GM21447 (cell line): ENCODE results near the gene ADAMTS14.

Experiments used
- ATAC-seq: cut with Tn5 transposase; IDR thresholded peaks from one replicate; pipeline ENCODE4 v1.9.1; 2021; ENCODE audit not compliant: unreplicated experiment

ADAMTS14 gene

DNA sequence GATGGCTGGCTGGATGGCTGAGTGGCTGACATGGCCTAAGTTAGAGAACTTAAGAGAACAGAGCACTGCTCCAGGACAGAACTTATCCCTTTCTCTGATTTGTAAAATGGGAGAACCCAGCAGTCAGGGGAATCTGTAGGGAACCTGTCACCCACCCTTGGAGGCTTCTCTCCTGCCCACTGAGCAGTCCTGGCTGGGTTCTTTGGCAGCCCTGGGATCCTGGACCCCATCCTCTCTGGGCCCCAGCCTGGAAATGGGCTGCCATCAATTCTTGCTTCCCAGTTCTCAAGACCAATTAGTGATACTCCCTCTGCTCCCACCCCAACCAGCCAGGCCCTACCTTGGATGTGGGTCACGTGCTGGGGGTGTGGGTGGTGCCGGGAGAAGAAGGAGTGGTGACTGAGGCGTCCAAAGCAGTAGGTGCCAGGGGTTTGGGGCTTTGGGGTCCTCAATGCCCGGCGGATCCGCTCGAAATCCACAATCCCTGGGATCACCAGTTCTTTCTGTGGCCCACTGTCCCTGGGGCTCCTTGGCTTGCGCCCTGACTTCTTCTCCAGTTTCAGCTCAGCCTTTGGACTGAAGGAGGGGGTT is 109.2 kb downstream of the ADAMTS14 start:
- ATAC-seq: no peak

- ATAC-seq: no peak
Observed at GRCh38 chr10:70782086-70782745, 109.9 kb downstream of the ADAMTS14 start.

DNA sequence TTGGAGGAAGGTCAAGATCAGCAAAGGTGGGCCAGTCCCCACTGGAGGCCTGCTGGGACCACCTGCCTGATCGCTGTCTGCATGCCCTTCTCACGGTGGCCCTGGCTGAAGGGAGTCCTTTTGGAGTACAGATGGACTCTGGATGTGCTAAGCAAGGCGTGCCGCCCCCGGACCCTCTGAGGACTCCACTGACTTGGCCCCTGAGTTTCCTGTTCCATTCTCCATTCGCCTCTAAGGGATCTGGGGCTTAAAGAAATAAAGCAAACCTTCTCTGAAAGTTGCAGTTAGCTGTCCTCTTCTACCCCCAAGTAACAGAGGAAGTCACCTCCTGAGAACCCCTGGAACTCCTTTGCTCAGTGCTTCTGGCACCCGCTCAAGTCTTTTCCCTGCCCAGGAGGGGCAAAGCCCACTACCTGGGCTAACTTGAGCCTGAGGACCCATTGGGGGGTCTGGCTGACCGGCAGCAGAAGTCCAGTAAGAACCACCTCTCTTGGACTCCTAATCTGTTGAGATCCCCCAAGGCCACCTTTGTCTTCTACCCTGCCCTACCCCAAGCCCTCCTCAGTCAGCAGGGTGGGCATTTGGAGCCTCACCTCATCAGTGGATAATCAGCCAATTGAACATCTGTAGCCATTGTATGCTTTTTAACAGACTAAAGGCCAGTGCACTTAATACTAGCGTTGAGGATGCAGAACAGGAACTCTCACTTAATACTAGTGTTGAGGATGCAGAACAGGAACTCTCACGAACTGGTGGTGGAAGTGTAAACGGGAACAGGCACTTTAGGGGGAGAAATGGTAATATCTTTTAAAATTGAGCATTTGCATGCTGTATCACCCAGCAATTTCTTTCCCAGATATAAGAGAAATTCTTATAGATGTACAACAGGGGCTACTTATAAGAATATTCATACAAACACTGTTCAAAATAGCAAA is 110.7 kb downstream of the ADAMTS14 start:
- no peak for ATAC-seq

DNA sequence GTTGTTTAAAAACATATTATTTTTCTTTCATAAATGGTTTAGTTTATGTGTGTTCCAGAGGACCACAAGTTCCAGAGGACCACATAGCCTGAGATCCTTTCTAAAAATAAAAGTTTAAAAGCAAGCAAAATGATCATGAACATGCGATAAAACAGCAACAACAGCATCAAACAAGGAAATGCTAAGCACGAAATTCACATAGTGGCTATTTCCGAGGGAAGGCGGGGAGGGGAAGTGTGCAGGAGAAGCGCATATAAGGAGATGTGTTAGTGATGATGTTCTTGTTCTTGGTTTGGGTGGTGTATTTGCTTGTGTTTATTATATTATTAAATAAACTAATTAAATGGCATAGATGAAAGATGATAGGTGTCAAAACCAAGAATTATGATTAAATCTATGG is 111.7 kb downstream of the ADAMTS14 start:
- no peak for ATAC-seq

DNA sequence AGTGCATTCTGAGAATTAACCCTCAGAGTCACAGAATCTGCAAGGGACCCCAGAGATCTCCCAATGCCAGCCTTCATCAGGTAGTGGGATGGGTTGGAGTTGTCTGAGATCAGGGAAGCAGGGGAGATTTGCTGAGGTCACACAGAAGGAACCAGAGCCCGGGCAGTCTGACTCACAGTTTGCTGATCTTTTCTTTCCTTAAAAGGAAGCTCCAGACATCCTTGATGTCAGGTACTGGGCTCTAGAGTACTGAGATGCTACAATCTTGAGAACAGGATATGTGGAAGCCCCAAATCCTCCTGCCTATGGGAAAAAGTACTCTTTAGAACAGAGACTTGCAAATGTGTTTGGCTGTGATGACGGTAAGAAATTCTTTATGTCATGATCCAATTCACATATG is 112.2 kb downstream of the ADAMTS14 start:
- no peak for ATAC-seq

DNA sequence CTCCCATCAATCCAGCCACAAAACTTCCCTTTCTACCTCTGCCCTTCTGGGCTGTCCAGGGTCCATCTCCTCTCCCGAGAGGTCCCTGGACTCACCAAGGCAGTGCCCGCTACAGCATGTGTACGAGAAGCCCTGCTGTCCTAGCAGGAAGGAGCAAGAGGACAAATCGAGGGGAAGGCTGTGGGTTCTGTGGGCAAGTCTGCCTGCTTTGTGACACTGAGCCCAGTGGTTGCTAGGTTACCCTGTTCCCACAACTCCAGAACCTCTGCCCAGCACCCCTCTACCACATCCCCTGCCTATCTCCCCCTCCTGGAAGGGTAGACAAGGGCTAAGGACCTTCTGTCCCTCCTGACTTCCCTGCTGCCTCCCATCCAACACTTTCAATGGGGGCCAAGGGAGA is 112.9 kb downstream of the ADAMTS14 start, which contains the start of gene TBATA:
TBATA (minus strand) TSS at position 188 of the 400 bp plus-strand sequence. CDS start 1,998 bp downstream, outside the sequence.
- no peak for ATAC-seq

- no peak for ATAC-seq
Observed at GRCh38 chr10:70786799-70787415, 114.6 kb downstream of the ADAMTS14 start.

DNA sequence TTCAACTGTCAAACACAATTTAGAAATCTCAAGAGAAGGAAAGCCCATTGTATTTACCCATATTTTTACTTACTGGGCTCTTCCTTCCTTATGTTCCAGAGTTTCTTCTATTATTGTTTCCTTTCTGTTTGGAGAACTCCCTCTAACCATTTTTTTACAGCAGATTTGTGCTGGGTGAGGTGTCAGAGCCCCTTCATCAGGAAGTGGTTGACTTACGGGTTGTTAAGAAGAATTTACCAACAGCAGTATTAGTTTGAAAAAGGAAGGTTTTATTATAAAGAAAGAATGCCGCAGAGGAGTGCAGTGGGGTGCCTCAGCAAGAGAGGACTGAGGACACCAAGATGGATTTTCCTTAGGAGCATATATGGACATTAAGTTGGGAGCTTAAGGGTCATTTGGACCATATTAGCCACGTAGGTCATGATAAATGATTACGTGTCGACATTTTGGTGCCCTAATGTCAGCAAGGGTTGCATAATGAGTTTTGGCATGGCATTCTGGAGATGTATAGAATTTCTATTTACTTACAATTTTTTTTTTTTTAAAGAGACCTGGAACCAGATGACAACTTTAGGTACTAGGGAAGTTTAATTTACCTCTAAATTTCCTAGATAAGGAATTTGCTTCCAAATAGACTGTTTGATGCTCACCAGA is 119.2 kb downstream of the ADAMTS14 start:
- no peak for ATAC-seq

DNA sequence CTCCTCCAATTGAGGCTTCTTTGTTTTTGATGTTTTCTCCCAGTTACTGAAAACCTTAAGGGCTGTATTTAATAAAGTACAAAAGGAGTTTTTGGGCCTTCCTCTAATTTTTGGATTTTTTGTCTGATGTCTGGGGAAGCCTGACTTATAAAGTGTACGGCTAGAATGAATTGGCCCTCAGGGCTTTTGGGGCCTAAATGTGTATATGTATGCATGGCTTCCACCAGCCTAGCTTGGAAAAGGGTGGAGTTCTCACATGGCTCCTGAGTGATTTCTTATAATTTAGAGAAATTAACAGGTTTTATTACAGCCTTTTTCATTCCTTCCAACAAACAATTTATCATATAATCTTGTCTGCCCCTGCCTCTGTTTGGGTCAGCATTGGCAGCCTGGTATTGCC is 123.3 kb downstream of the ADAMTS14 start:
- no peak for ATAC-seq

- ATAC-seq: no peak
Observed at GRCh38 chr10:70797840-70798239, 125.5 kb downstream of the ADAMTS14 start.

DNA sequence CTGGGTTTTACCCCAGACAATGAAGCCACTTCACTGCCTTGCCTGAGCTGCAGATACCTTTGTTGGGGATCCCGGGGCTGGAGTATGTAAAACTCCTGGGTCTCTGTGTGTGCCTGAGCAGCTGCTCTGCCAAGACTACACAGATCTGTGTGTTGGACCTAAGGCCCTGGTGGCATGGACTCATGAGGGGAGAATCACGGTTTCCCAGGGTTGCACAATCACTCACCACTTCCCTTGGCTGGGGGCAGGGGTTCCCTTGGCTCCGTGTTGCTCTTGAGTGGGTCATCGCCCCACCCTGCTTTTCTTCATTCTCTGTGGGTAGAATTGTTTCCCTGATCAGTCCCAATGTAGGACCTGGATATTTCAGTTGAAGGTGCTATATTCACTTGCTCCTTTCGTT is 126.8 kb downstream of the ADAMTS14 start:
- ATAC-seq: no peak

- no peak for ATAC-seq
Observed at GRCh38 chr10:70801854-70802253, 129.5 kb downstream of the ADAMTS14 start.

DNA sequence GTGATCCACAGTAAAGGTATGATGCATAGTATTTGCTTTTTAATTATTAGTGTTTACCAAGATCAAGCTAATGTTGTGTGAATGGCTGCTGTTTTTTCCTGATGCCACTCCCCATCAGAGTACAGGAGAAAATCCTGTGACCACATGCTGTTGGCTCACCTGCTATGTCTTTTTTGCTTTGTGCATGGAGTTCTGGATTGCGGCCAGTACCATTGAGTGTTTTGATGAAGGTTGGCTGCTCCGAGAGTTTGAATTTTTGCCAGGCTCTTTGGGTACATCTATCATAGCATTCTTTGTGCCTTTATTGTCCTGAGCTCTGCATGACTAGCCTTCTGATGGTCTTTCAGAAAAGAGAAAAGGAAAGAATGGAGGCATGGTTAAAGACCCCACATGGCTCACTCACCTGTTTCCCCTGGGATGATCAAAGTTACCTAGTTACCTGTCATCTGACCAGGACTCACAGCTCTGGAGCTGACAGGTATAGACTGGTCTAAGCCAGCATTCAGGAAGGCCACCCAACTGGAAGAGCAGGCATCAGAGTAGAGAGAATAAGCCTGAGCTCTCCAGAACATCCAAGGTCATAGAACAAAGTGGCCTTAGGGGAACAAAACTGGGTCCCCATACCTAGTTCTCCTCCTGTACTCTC is 131.6 kb downstream of the ADAMTS14 start:
- no peak for ATAC-seq

GRCh38 chr10:70804421-70804808 is 132.1 kb downstream of the ADAMTS14 start:
- ATAC-seq: no peak

DNA sequence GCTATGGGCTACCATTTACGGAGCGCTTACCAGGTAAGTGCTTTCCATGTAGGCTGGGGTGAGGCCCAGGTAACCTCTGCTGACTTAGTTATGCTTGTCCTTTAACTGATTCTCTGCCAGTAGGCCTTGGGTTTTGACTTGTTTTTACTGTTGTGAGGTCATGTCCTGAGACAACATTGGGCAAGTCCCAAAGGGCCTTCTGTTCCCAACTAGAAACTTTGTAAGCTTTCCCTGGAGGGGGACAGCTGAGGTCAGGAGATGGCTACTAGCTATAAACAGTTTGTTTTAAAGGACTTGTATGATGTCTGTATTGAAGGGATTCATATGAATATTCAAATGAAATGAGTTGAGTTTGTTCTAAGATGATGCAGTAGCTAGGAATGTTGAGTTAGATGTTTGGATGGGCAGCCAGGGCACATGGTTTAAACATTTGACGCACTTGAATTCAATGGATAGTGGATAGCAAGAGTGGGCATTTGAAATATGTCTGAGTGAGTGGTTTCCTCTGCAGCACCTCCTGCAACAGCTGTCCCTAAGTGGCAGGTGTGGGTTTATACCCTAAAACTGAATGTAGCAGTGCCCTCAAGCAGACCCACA is 133.4 kb downstream of the ADAMTS14 start:
- no peak for ATAC-seq

DNA sequence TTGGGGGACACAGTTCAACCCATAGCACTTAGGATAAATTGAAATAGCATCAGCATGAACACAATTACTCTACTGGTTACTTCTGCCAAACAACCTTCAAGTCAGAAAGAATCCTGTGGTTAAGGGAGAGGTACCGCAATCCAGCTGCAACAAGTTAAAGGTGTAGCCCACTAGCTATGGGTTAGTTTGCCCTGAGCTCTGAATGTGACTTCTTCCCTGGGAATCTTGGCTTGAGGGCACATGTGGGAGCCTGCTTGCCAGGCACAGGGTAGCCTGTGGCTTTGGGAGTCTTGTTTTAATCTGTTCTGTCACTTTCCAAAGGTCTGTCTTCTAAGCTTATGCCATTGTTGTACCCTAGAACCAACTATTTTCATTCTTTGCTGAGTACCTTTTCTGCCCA is 134.5 kb downstream of the ADAMTS14 start:
- no peak for ATAC-seq

DNA sequence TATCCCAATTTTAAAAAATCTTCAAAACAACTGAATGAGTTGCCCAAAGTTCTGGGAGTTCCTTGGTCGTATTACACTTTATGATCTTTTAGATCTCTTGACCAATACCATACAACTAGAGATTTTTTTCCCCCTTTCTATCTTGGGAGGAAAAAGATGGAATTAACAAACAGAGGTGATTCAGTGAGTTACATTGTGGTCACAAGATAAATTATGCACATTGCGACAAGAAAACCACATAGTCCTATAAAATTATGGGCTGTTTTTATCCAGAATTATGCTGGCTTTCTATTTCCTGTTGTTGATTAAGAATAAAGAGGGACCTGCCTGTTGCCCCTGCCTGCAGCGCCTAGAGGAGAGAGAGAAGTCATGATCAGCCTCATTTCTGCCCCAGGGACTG is 135.2 kb downstream of the ADAMTS14 start:
- ATAC-seq: no peak

DNA sequence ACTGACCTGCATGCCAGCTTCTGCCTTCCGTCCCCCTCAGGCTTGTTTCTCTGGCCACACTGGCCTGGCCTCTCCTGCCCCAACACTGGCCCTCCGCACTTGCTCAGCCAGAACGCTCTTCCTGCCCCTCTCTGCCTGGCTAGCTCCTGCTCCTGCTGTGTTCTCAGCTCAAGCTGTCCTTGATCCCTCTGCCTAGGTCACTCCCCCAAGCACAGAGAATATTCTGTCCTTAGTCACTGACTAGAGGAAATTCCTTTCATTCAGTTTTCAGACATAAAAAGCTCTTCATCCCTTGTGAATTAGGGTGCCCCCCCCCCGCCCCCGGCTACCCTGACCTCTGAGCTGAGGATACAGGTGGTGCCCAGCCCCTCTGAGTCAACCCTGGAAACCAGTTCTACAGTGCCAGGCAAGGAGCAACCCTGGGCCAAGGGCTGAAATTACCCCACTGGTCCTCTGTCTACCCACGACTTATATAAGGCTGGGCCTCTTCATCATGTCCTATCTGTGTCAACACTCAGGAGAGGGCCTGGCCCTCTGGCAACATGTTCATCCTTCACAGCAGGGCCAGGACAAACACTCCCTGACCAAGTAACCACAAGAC is 136.8 kb downstream of the ADAMTS14 start:
- ATAC-seq: no peak

GRCh38 chr10:70809726-70810125 is 137.4 kb downstream of the ADAMTS14 start:
- no peak for ATAC-seq

DNA sequence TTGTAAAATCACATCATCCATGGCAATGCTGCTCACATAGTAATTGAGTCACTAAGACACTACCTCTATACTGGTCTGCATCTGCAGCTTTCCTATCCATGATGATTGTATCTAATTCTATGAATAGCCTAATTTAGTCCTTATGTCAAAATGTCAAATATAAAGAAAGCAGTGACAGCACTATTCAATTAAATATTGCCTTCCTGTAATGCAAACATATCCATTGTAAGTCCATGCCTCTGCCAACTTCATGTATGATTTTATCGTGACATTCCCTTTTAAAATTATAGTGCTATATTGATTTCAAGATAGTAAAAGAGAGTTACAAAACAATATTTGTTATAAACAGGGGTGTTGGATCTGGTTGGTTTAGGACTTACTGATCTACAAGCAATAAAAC is 138.7 kb downstream of the ADAMTS14 start:
- ATAC-seq: no peak
